HG03354 (cell line): Measurements from ENCODE around the gene LRRC23.
"Not testable (repeated sequence)": the region's sequence is repeated elsewhere in the genome, so short reads cannot be mapped to it uniquely, and the experiment has no call there.

ENCODE experiments used
- ATAC-seq: cut with Tn5 transposase; IDR thresholded peaks from one replicate; pipeline ENCODE4 v1.9.1; 2021; ENCODE audit warnings: mild to moderate bottlenecking; ENCODE audit not compliant: unreplicated experiment, poor library complexity, severe bottlenecking

LRRC23 gene

GRCh38 chr12:6872073-6873048 is 32.3 kb upstream of the LRRC23 start:
- ATAC-seq, result peak; percentile 27

GRCh38 chr12:6873094-6874014 is 31.3 kb upstream of the LRRC23 start, which contains the start of gene SPSB2:
TSS of gene SPSB2 (minus strand) at chr12:6873303. CDS start at chr12:6872901, 402 bp downstream.
- peak; percentile 79 for ATAC-seq

- not testable (repeated sequence) for ATAC-seq
These were observed 30.6 kb upstream of the LRRC23 start for GRCh38 chr12:6874015-6874368.

GRCh38 chr12:6879824-6880223 is 24.8 kb upstream of the LRRC23 start:
- ATAC-seq, result not testable (repeated sequence)

- ATAC-seq, result no peak
These were observed 21.4 kb upstream of the LRRC23 start for GRCh38 chr12:6883252-6883651.

GRCh38 chr12:6883683-6884082 is 20.9 kb upstream of the LRRC23 start:
- no peak for ATAC-seq

- no peak for ATAC-seq
These were observed 20.1 kb upstream of the LRRC23 start for GRCh38 chr12:6884539-6884938.

GRCh38 chr12:6886206-6886999 is 18.2 kb upstream of the LRRC23 start:
- ATAC-seq, result not testable (repeated sequence)

- ATAC-seq, result no peak
These were observed 17.2 kb upstream of the LRRC23 start for GRCh38 chr12:6887460-6887859.

GRCh38 chr12:6888360-6888759 is 16.3 kb upstream of the LRRC23 start:
- ATAC-seq, result no peak

- not testable (repeated sequence) for ATAC-seq
These were observed 15.8 kb upstream of the LRRC23 start for GRCh38 chr12:6888794-6889193.

GRCh38 chr12:6889775-6890573 is 14.6 kb upstream of the LRRC23 start:
- ATAC-seq, result not testable (repeated sequence)

GRCh38 chr12:6890789-6891645 is 13.6 kb upstream of the LRRC23 start:
- peak; percentile 92 for ATAC-seq

- peak; percentile 14 for ATAC-seq
These were observed 13.0 kb upstream of the LRRC23 start for GRCh38 chr12:6891646-6892001.

- ATAC-seq, result not testable (repeated sequence)
These were observed 11.9 kb upstream of the LRRC23 start for GRCh38 chr12:6892683-6893082.

GRCh38 chr12:6894321-6894720 is 10.3 kb upstream of the LRRC23 start:
- no peak for ATAC-seq

GRCh38 chr12:6896846-6897435 is 7.7 kb upstream of the LRRC23 start:
- ATAC-seq, result no peak

- ATAC-seq, result no peak
These were observed 5.2 kb upstream of the LRRC23 start for GRCh38 chr12:6899427-6899826.
